K562 (cell line): Measurements from ENCODE around the gene ABCB6. TPM values are rescaled to one million over a fixed set of nuclear protein-coding genes. Genes with fewer than 3 reads are reported as not detected.
A peak's percentile ranks its signal among the peaks of the same experiment; 100 is the strongest.

Source experiments
- ATAC-seq: fragments of 200-7000 bp; cut with Tn5 transposase; 3 replicates; pipeline ENCODE4 v1.9.1; 2020; ENCODE audit warnings: moderate library complexity
- BruUV-seq: library from RNA; stranded (reverse); fragments of 400-500 nt; replicated peaks from 2 replicates; lab custom pipeline; 2021; lab: Mats Ljungman, UMichigan
- CTCF ChIA-PET: fragments of 300-600 bp; formaldehyde crosslinking; extraction: SDS; loops from one replicate; lab custom pipeline; 2021; ENCODE audit warnings: low intra/inter-chr PET ratio; lab: Yijun Ruan, JAX
- POLR2A ChIA-PET: fragments of 300-600, 350-650 bp; sonication (Branson Sonifier 250); formaldehyde crosslinking; extraction: SDS; loops from one replicate; lab custom pipeline; 2021; ENCODE audit warnings: antibody characterized with exemption, inconsistent platforms; lab: Yijun Ruan, JAX
- DNase-seq, 4 experiments: peaks; one replicate each; pipeline versions ENCODE4 v3.0.0 to v3.0.0-alpha.2; 2011 to 2018; ENCODE audit warnings: low spot score in 3 of 4, mixed read lengths in 3 of 4; ENCODE audit errors: extremely low read depth in 1 of 4
- FAIRE-seq: peaks from 2 replicates; lab custom pipeline; 2011; peaks lifted over from hg19 to GRCh38; lab: Jason Lieb, UNC
- H2AFZ ChIP-seq: 2 replicates; pipeline ENCODE4 v1.6.0; 2011; ENCODE audit warnings: low read depth, low read length, control low read depth, inconsistent platforms
- H3K27ac ChIP-seq: fragments of 200-600 bp; 3 replicates; pipeline ENCODE4 v1.8.0; 2011; ENCODE audit warnings: low read depth, mild to moderate bottlenecking, control low read depth, inconsistent platforms, low read length, moderate library complexity, mixed read lengths; ENCODE audit errors: extremely low read depth
- H3K27me3 ChIP-seq, 2 experiments: fragments of 300-600 bp in 1 of 2; 2 replicates in 1 of 2; 3 replicates in 1 of 2; pipeline versions ENCODE4 v1.6.0 to v1.8.0; 2011; ENCODE audit warnings: inconsistent platforms in 2 of 2, low read length in 2 of 2, mild to moderate bottlenecking in 1 of 2, mixed read lengths in 1 of 2, moderate library complexity in 1 of 2; ENCODE audit not compliant: control insufficient read depth in 2 of 2, insufficient read depth in 2 of 2
- H3K36me3 ChIP-seq: fragments of 300-600 bp; 3 replicates; pipeline ENCODE4 v1.8.0; 2011; ENCODE audit warnings: mild to moderate bottlenecking, low read length, inconsistent platforms; ENCODE audit not compliant: control insufficient read depth, insufficient read depth
- H3K4me1 ChIP-seq, 2 experiments: fragments of 200-600 bp in 1 of 2; replicated peaks in 1 of 2; 2 replicates in 1 of 2; 3 replicates in 1 of 2; pipeline versions ENCODE4 v1.5.1 to v1.8.0; 2011; ENCODE audit warnings: inconsistent platforms in 2 of 2, low read length in 2 of 2, mild to moderate bottlenecking in 1 of 2, mixed read lengths in 1 of 2, moderate library complexity in 1 of 2; ENCODE audit not compliant: control insufficient read depth in 2 of 2, insufficient read depth in 2 of 2
- H3K4me2 ChIP-seq: 2 replicates; pipeline ENCODE4 v1.6.1; 2011; ENCODE audit warnings: low read length, control low read depth, inconsistent platforms, mixed read lengths; ENCODE audit not compliant: insufficient read depth
- H3K4me3 ChIP-seq: fragments of 200-600 bp; sonication (generic), shearing (Covaris generic); 2 replicates; pipeline ENCODE4 v1.5.1; 2016; ENCODE audit warnings: control low read depth, inconsistent platforms
- H3K79me2 ChIP-seq: fragments of 200-600 bp; 3 replicates; pipeline ENCODE4 v1.8.0; 2011; ENCODE audit warnings: low read length, inconsistent platforms; ENCODE audit not compliant: control insufficient read depth, insufficient read depth
- H3K9ac ChIP-seq, 2 experiments: 2 replicates each; pipeline versions ENCODE4 v1.6.0 to v1.6.1; 2011; ENCODE audit warnings: low read depth in 2 of 2, low read length in 2 of 2, control low read depth in 1 of 2, inconsistent platforms in 1 of 2, mild to moderate bottlenecking in 1 of 2, mixed read lengths in 1 of 2; ENCODE audit not compliant: insufficient read depth in 1 of 2
- H3K9me1 ChIP-seq: one replicate; pipeline ENCODE4 v1.6.0; 2011; ENCODE audit warnings: inconsistent platforms, mild to moderate bottlenecking, low read length, moderate library complexity; ENCODE audit not compliant: control insufficient read depth, insufficient read depth
- H3K9me3 ChIP-seq: replicated peaks from 2 replicates; pipeline ENCODE4 v1.5.1; 2011; ENCODE audit warnings: low read depth, low read length, inconsistent platforms; ENCODE audit not compliant: control insufficient read depth, insufficient read depth
- H4K20me1 ChIP-seq: replicated peaks from 2 replicates; pipeline ENCODE4 v1.6.1; 2011; ENCODE audit warnings: low read length, inconsistent platforms, mixed read lengths; ENCODE audit not compliant: control insufficient read depth, insufficient read depth
- JUN ChIP-seq, 2 experiments: sonication (generic) in 1 of 2; formaldehyde crosslinking in 1 of 2; IDR thresholded peaks; 2 replicates each; pipeline versions ENCODE4 v1.6.1 to v1.8.0; 2012 to 2022; ENCODE audit warnings: borderline replicate concordance in 2 of 2, mild to moderate bottlenecking in 2 of 2, improper control_type of control experiment in 1 of 2, low read depth in 1 of 2, low read length in 1 of 2, missing genetic modification reagents in 1 of 2
- NFIC ChIP-seq: fragments of 450-650 bp; IDR thresholded peaks from 2 replicates; pipeline ENCODE4 v1.6.1; 2017; ENCODE audit warnings: mild to moderate bottlenecking, inconsistent platforms
- NFIX ChIP-seq: fragments of 250-450 bp; sonication (Bioruptor Pico); IDR thresholded peaks from 2 replicates; pipeline ENCODE4 v1.4.0; 2020; ENCODE audit warnings: low read depth, mild to moderate bottlenecking, moderate library complexity
- SPI1 ChIP-seq: IDR thresholded peaks from 2 replicates; pipeline ENCODE4 v1.6.1; 2011; ENCODE audit warnings: low read depth, low read length, control low read depth, borderline replicate concordance
- WGBS: fragments of 100-300 bp; shearing (Covaris generic); methylation state at CpG from one replicate; pipeline ENCODE4 v1.1.6; 2016; ENCODE audit warnings: low coverage, mixed read lengths; ENCODE audit not compliant: insufficient coverage; ENCODE audit errors: missing lambda C conversion rate; 5-methylcytosine and 5-hydroxymethylcytosine counted together
- in situ Hi-C: fragments of 300-500 bp; cut with MboI; formaldehyde crosslinking; loops from 4 replicates; pipeline ENCODE4 v1.15.0; 2018; ENCODE audit warnings: inconsistent platforms, mixed read lengths
- intact Hi-C: fragments of 100-400 bp; cut with micrococcal nuclease; formaldehyde crosslinking; loops from 2 replicates; pipeline ENCODE4 v1.14.2; 2022
- polyA plus RNA-seq, 8 experiments: library from polyadenylated mRNA; depleted of rRNA in 4 of 8; stranded (reverse) in 5 of 8; unstranded in 3 of 8; fragments of >200 nt; fragmentation: Nextera tagmentation in 2 of 8; fragmentation: Illumina TruSeq in 1 of 8; extraction: Ambion mirVana in 2 of 8; extraction: Trizol in 1 of 8; gene quantifications; 2 replicates each; pipeline versions ENCODE4 v1.2.1 to v1.2.3, GENCODE V29; 2011 to 2014; ENCODE audit warnings: inconsistent platforms in 1 of 8, missing spikeins in 1 of 8
- total RNA-seq, 7 experiments: library from RNA; depleted of rRNA in 6 of 7; stranded (reverse); fragments of >200 nt in 6 of 7; fragmentation: Illumina TruSeq in 2 of 7; extraction: Trizol in 2 of 7; gene quantifications; 2 replicates each; pipeline versions ENCODE4 v1.2.1 to v1.2.3, GENCODE V29; 2011 to 2021; ENCODE audit warnings: low replicate concordance in 1 of 7
- TF ChIP-seq, protein P1 (sequence below), 2 experiments: IDR thresholded peaks; 2 replicates each; pipeline ENCODE4 v1.6.1; 2011; ENCODE audit warnings: borderline replicate concordance in 1 of 2, control low read depth in 1 of 2, low read depth in 1 of 2, low read length in 1 of 2, mild to moderate bottlenecking in 1 of 2, mixed read lengths in 1 of 2, moderate library complexity in 1 of 2; ENCODE audit not compliant: insufficient read depth in 1 of 2, insufficient read length in 1 of 2, poor library complexity in 1 of 2, severe bottlenecking in 1 of 2; ENCODE audit errors: extremely low read depth in 1 of 2

The ABCB6 gene
- total and polyA plus RNA-seq, 9 of the 15 experiments (the other 6 are each of a cell fraction or from before 2014, with no cell fraction given), result 3.7 to 29.8 (median 16.8) TPM

- H3K4me3 ChIP-seq, result peak overlapping the region; percentile 90
These were observed 9.5 kb upstream of the ABCB6 start for GRCh38 chr2:219228041-219228910.

More at GRCh38 chr2:219228041-219228910, 9.5 kb upstream of the ABCB6 start:
- H3K36me3 ChIP-seq, result peaks cover 61% of the 10 kb centered on the region
- peak; percentile 18 to 46 (median 24) for DNase-seq
- H3K79me2 ChIP-seq, result peaks cover 52% of the 10 kb centered on the region
- H3K4me2 ChIP-seq, result peak overlapping the region; percentile 98
- H3K9me3 ChIP-seq, result no peaks in the 10 kb centered on the region
- WGBS, result 2% methylated on average over 6 of the region's 7 CpGs
- H3K27ac ChIP-seq, result peak overlapping the region; percentile 90
- H3K4me1 ChIP-seq, result peaks cover 13 to 16% of the 10 kb centered on the region in 2 experiments; a peak in 4 of 5 replicates
- H3K9ac ChIP-seq, result peak overlapping the region; percentile 96 to 97
- ChIA-PET CTCF (no interaction called here), POLR2A (interaction anchor here (0.6 to 1.7 kb wide), 4 partner anchors 9 to 60 kb away, joined by 3 to 12 read pairs (median 8); partner anchors contain the start of gene ABCB6)
- intact Hi-C loops (loop anchor here (2.0 to 5.0 kb wide), 2 partner anchors 17 to 69 kb away; partner anchors contain the start of genes GLB1L and STK16), in situ Hi-C loops (no loop called here)
- ATAC-seq, result peak; percentile 13
- no peaks in the 10 kb centered on the region for H3K9me1 ChIP-seq
- no peak for FAIRE-seq
- H3K27me3 ChIP-seq, result no peaks in the 10 kb centered on the region
- H2AFZ ChIP-seq, result peak overlapping the region; percentile 91; the same call in 1 of the 2 replicates
- no peaks in the 10 kb centered on the region for H4K20me1 ChIP-seq
- TF ChIP-seq, protein P1, sequence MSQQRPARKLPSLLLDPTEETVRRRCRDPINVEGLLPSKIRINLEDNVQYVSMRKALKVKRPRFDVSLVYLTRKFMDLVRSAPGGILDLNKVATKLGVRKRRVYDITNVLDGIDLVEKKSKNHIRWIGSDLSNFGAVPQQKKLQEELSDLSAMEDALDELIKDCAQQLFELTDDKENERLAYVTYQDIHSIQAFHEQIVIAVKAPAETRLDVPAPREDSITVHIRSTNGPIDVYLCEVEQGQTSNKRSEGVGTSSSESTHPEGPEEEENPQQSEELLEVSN (IDR thresholded peaks at IDR 0.05; ENCODE audit: borderline replicate concordance in 1 of 2, extremely low read depth in 1 of 2, insufficient read depth in 1 of 2, insufficient read length in 1 of 2, low read depth in 1 of 2, low read length in 1 of 2, poor library complexity in 1 of 2, severe bottlenecking in 1 of 2), result peak in 1 of 2 experiments; percentile 26
- TF ChIP-seq JUN (IDR thresholded peaks at IDR 0.05; ENCODE audit: borderline replicate concordance, low read depth, low read length) (no peak), JUN (CRISPR knock-in tag; IDR thresholded peaks at IDR 0.05; ENCODE audit: borderline replicate concordance) (no peak), NFIC (peak; percentile 92), NFIX (CRISPR knock-in tag) (peak; percentile 20; the same call in 1 of the 2 replicates), SPI1 (peak; percentile 57; the same call in 1 of the 2 replicates)
- BruUV-seq, result no TSS peak
